ENCODE measurements around the gene HMCN1.
A peak's percentile ranks its signal among the peaks of the same experiment; 100 is the strongest.

HMCN1 gene

DNA sequence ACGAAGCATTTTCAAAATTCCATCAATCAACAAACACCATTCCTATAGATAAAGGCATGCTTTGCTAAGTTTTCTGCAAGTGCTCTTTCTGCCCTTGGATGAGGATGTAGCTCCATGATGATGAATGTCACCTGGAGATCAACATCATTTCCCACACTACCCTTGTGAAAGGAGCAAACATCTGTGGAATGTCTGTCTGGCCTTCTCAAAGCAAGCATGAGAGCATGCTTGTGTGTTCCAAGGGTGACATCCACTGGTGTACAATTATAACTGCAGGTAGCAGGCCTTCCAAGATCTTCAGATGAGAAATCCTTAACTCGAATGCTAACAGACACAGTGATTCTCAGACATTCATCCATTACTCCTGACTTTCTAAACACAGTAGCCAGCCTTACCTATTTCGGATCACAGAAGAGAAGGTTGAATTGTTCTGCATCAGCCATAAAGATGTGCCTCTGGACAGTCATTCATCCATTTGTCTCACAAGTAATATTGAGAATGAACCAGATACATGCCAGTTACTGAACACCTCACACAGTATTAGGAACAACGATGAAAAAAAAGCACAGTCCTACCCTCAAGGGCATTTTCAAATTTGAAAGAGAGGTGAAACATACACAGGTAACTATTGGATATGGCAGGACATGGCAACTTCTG is 478.5 kb downstream of the HMCN1 start:
- Histone ChIP-seq H3F3A (ENCODE audit: control insufficient read depth, insufficient read depth) (no peaks in the 10 kb centered on the region), H3K36me3 (ENCODE audit: control insufficient read depth, low read length) (no peaks in the 10 kb centered on the region), H3K9me3 (ENCODE audit: control insufficient read depth, insufficient read depth, low read length) (no peaks in the 10 kb centered on the region), H3K4me2 (ENCODE audit: low read length) (no peak overlapping the region), H3K9me2 (replicated peaks; ENCODE audit: control insufficient read depth, low read length) (no peaks in the 10 kb centered on the region), H3K79me2 (ENCODE audit: control insufficient read depth, low read length) (no peaks in the 10 kb centered on the region), H3K27ac (ENCODE audit: low read depth, low read length) (no peak overlapping the region), H3K27me3 (ENCODE audit: control insufficient read depth, low read length) (peaks cover 12% of the 10 kb centered on the region), H4K20me1 (ENCODE audit: control insufficient read depth, insufficient read depth, low read depth, low read length) (no peaks in the 10 kb centered on the region), H3K4me3 (ENCODE audit: low read length) (no peak overlapping the region), H3K4me1 (ENCODE audit: control insufficient read depth, low read length) (no peaks in the 10 kb centered on the region)
- TF ChIP-seq, protein P1, sequence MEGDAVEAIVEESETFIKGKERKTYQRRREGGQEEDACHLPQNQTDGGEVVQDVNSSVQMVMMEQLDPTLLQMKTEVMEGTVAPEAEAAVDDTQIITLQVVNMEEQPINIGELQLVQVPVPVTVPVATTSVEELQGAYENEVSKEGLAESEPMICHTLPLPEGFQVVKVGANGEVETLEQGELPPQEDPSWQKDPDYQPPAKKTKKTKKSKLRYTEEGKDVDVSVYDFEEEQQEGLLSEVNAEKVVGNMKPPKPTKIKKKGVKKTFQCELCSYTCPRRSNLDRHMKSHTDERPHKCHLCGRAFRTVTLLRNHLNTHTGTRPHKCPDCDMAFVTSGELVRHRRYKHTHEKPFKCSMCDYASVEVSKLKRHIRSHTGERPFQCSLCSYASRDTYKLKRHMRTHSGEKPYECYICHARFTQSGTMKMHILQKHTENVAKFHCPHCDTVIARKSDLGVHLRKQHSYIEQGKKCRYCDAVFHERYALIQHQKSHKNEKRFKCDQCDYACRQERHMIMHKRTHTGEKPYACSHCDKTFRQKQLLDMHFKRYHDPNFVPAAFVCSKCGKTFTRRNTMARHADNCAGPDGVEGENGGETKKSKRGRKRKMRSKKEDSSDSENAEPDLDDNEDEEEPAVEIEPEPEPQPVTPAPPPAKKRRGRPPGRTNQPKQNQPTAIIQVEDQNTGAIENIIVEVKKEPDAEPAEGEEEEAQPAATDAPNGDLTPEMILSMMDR (IDR thresholded peaks at IDR 0.05; ENCODE audit: low read depth, low read length, poor library complexity, severe bottlenecking), result peak; percentile 78
- no peak for TF ChIP-seq EZH2phosphoT487 (IDR thresholded peaks at IDR 0.05; ENCODE audit: borderline replicate concordance, low read length)

DNA sequence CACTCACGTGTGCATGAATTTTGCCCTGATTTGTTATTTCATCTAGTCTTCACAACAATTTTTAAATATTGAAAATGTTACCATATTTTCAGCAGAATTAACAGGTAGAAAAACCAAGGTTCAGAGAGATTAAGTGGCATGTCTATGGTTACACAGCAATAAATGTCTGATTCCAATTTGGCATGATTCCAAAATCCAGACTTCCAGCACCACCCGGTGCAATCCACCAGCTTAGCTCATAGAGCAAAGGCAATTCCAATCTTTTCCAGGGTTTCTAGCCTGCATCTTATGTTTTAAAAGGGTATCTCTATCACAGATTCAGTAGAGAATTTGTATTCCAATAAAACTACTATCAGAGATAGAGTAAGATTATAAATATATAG is 479.0 kb downstream of the HMCN1 start:
- Histone ChIP-seq H3K9me3 (ENCODE audit: control insufficient read depth, insufficient read depth, low read length) (no peaks in the 10 kb centered on the region), H3K27ac (ENCODE audit: low read depth, low read length) (no peak overlapping the region), H3F3A (ENCODE audit: control insufficient read depth, insufficient read depth) (no peaks in the 10 kb centered on the region), H3K36me3 (ENCODE audit: control insufficient read depth, low read length) (no peaks in the 10 kb centered on the region), H4K20me1 (ENCODE audit: control insufficient read depth, insufficient read depth, low read depth, low read length) (no peaks in the 10 kb centered on the region), H3K27me3 (ENCODE audit: control insufficient read depth, low read length) (peaks cover 10% of the 10 kb centered on the region), H3K9me2 (replicated peaks; ENCODE audit: control insufficient read depth, low read length) (no peaks in the 10 kb centered on the region), H3K4me3 (ENCODE audit: low read length) (no peak overlapping the region), H3K4me1 (ENCODE audit: control insufficient read depth, low read length) (no peaks in the 10 kb centered on the region), H3K79me2 (ENCODE audit: control insufficient read depth, low read length) (no peaks in the 10 kb centered on the region), H3K4me2 (ENCODE audit: low read length) (no peak overlapping the region)
- TF ChIP-seq, protein P1 (IDR thresholded peaks at IDR 0.05; ENCODE audit: low read depth, low read length, poor library complexity, severe bottlenecking), result no peak

DNA sequence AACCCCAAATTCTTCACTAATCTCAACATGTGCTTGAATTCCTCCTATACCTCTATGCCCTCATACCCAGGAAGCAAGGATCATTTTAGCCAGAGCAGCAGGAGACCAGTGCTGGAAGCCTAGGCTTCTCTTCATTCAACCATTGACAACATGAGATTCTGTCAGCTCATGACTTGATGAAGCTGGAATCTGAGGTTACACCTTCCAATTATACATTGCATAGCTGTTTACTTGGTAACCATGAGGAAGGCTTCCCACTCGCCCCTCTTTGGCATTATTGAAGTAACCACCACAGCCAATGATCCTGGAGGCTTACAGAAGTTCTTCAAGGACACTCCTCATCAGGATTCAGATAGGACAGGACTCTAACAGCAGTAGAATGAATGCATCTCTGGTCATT is 480.6 kb downstream of the HMCN1 start:
- H3F3A ChIP-seq (ENCODE audit: control insufficient read depth, insufficient read depth), result no peaks in the 10 kb centered on the region
- no peaks in the 10 kb centered on the region for H3K36me3 ChIP-seq (ENCODE audit: control insufficient read depth, low read length)
- H3K79me2 ChIP-seq (ENCODE audit: control insufficient read depth, low read length), result no peaks in the 10 kb centered on the region
- H3K27me3 ChIP-seq (ENCODE audit: control insufficient read depth, low read length), result 0 out of 2 replicates have a peak, but pooled peaks cover 4% of the 10 kb centered on the region
- H3K9me3 ChIP-seq (ENCODE audit: control insufficient read depth, insufficient read depth, low read length), result no peaks in the 10 kb centered on the region
- peaks cover 14% of the 10 kb centered on the region for H3K4me1 ChIP-seq (ENCODE audit: control insufficient read depth, low read length)
- TF ChIP-seq, protein P1 (IDR thresholded peaks at IDR 0.05; ENCODE audit: low read depth, low read length, poor library complexity, severe bottlenecking), result no peak
- no peak for TF ChIP-seq EZH2phosphoT487 (IDR thresholded peaks at IDR 0.05; ENCODE audit: borderline replicate concordance, low read length)
- no peaks in the 10 kb centered on the region for H3K9me2 ChIP-seq (replicated peaks; ENCODE audit: control insufficient read depth, low read length)
- no peak overlapping the region for H3K27ac ChIP-seq (ENCODE audit: low read depth, low read length)
- no peaks in the 10 kb centered on the region for H4K20me1 ChIP-seq (ENCODE audit: control insufficient read depth, insufficient read depth, low read depth, low read length)
- no peak overlapping the region for H3K4me3 ChIP-seq (ENCODE audit: low read length)
- no peak overlapping the region for H3K4me2 ChIP-seq (ENCODE audit: low read length)

Measured in DOHH2 (cell line).